ENCODE data around the gene CD300C. TPM values are rescaled to one million over a fixed set of nuclear protein-coding genes. Genes with fewer than 3 reads are reported as not detected.
A peak's percentile ranks its signal among the peaks of the same experiment; 100 is the strongest.

The CD300C gene
- polyA plus RNA-seq, 1 experiment = 0.05 TPM

GRCh38 chr17:74502861-74503260 lies 43.1 kb downstream of the CD300C start:
- POLR2A ChIA-PET = no interaction called here
- CTCF ChIA-PET = interaction anchor here (1.2 kb wide), 1 partner anchor 11 kb away, joined by 4 read pairs; no protein-coding TSS in a partner anchor
- H3K4me3 ChIP-seq (ENCODE audit: low read depth, low read length) = no peak overlapping the region
- H3K36me3 ChIP-seq (ENCODE audit: control insufficient read depth, insufficient read depth, low read length) = no peaks in the 10 kb centered on the region
- no peak for TF ChIP-seq CTCF (IDR thresholded peaks at IDR 0.05; ENCODE audit: insufficient read depth, low read depth, low read length)
- DNase-seq (ENCODE audit: low read depth) = no peak
- H3K27me3 ChIP-seq (ENCODE audit: control insufficient read depth, insufficient read depth, low read length) = no peaks in the 10 kb centered on the region

GRCh38 chr17:74499992-74500391 lies 45.9 kb downstream of the CD300C start:
- no peak for DNase-seq (ENCODE audit: low read depth)
- CTCF ChIA-PET = interaction anchor here (0.8 kb wide), 1 partner anchor 132 kb away, joined by 3 read pairs; the partner anchor contains the start of gene GPR142
- Histone ChIP-seq H3K4me3 (ENCODE audit: low read depth, low read length) (no peak overlapping the region), H3K36me3 (ENCODE audit: control insufficient read depth, insufficient read depth, low read length) (no peaks in the 10 kb centered on the region), H3K27me3 (ENCODE audit: control insufficient read depth, insufficient read depth, low read length) (no peaks in the 10 kb centered on the region)
- POLR2A ChIA-PET = no interaction called here
- no peak for TF ChIP-seq CTCF (IDR thresholded peaks at IDR 0.05; ENCODE audit: insufficient read depth, low read depth, low read length)

GRCh38 chr17:74497471-74497870 lies 48.4 kb downstream of the CD300C start:
- TF ChIP-seq CTCF (IDR thresholded peaks at IDR 0.05; ENCODE audit: insufficient read depth, low read depth, low read length) = no peak
- POLR2A ChIA-PET = no interaction called here
- Histone ChIP-seq H3K4me3 (ENCODE audit: low read depth, low read length) (no peak overlapping the region), H3K27me3 (ENCODE audit: control insufficient read depth, insufficient read depth, low read length) (no peaks in the 10 kb centered on the region), H3K36me3 (ENCODE audit: control insufficient read depth, insufficient read depth, low read length) (no peaks in the 10 kb centered on the region)
- CTCF ChIA-PET = interaction anchor here (1.2 to 1.6 kb wide), 2 partner anchors 119 to 128 kb away, joined by 3 to 4 read pairs; no protein-coding TSS in a partner anchor
- no peak for DNase-seq (ENCODE audit: low read depth)

GRCh38 chr17:74493331-74493833 lies 52.5 kb downstream of the CD300C start:
- ChIA-PET CTCF (interaction anchor here (0.7 to 1.5 kb wide), 5 partner anchors 10 to 125 kb away, joined by 3 to 6 read pairs (median 4); partner anchors contain the start of gene GPR142), POLR2A (no interaction called here)
- no peaks in the 10 kb centered on the region for H3K36me3 ChIP-seq (ENCODE audit: control insufficient read depth, insufficient read depth, low read length)
- no peaks in the 10 kb centered on the region for H3K27me3 ChIP-seq (ENCODE audit: control insufficient read depth, insufficient read depth, low read length)
- no peak overlapping the region for H3K4me3 ChIP-seq (ENCODE audit: low read depth, low read length)
- DNase-seq (ENCODE audit: low read depth) = no peak
- TF ChIP-seq CTCF (IDR thresholded peaks at IDR 0.05; ENCODE audit: insufficient read depth, low read depth, low read length) = peak; percentile 84

- no peaks in the 10 kb centered on the region for H3K27me3 ChIP-seq (ENCODE audit: control insufficient read depth, insufficient read depth, low read length)
- H3K4me3 ChIP-seq (ENCODE audit: low read depth, low read length) = no peak overlapping the region
- ChIA-PET POLR2A (no interaction called here), CTCF (interaction anchor here (0.6 to 1.6 kb wide), 4 partner anchors 11 to 172 kb away, joined by 3 to 4 read pairs (median 4); no protein-coding TSS in a partner anchor)
- DNase-seq (ENCODE audit: low read depth) = no peak
- no peaks in the 10 kb centered on the region for H3K36me3 ChIP-seq (ENCODE audit: control insufficient read depth, insufficient read depth, low read length)
- no peak for TF ChIP-seq CTCF (IDR thresholded peaks at IDR 0.05; ENCODE audit: insufficient read depth, low read depth, low read length)
Observed at GRCh38 chr17:74491626-74492025, 54.3 kb downstream of the CD300C start.

Other genes with a start within 250 kb of the CD300C start
- gene KIF19, start 219.9 kb downstream of the CD300C start, polyA plus RNA-seq (2011; rRNA removed) = not detected in 2 replicates
- not detected in 2 replicates for gene BTBD17, start 184.2 kb downstream of the CD300C start, polyA plus RNA-seq (2011; rRNA removed)
- gene GPR142, start 178.6 kb downstream of the CD300C start, polyA plus RNA-seq (2011; rRNA removed) = not detected in 2 replicates
- gene GPRC5C, start 114.0 kb downstream of the CD300C start, polyA plus RNA-seq (2011; rRNA removed) = 0.06 and 0.33 TPM in 2 replicates
- not detected in 2 replicates for gene CD300A, start 79.5 kb downstream of the CD300C start, polyA plus RNA-seq (2011; rRNA removed)
- not detected in 2 replicates for gene CD300LB, start 14.6 kb downstream of the CD300C start, polyA plus RNA-seq (2011; rRNA removed)
- not detected in 2 replicates for gene CD300H, start 21.4 kb upstream of the CD300C start, polyA plus RNA-seq (2011; rRNA removed)
- gene CD300LD, start 46.2 kb upstream of the CD300C start, polyA plus RNA-seq (2011; rRNA removed) = not detected in 2 replicates
- gene CD300E, start 77.6 kb upstream of the CD300C start, polyA plus RNA-seq (2011; rRNA removed) = not detected in 2 replicates
- not detected in 2 replicates for gene CD300LF, start 166.8 kb upstream of the CD300C start, polyA plus RNA-seq (2011; rRNA removed)
- 0.06 and 0.12 TPM in 2 replicates for gene RAB37, start 191.1 kb upstream of the CD300C start, polyA plus RNA-seq (2011; rRNA removed)
- 13.7 and 16.3 TPM in 2 replicates for gene NHERF1, start 202.5 kb upstream of the CD300C start, polyA plus RNA-seq (2011; rRNA removed)
- gene NAT9, start 230.2 kb upstream of the CD300C start, polyA plus RNA-seq (2011; rRNA removed) = 39.5 and 50.6 TPM in 2 replicates